H1 (cell line): Measurements from ENCODE around the gene CALU. TPM values are rescaled to one million over a fixed set of nuclear protein-coding genes. Genes with fewer than 3 reads are reported as not detected.

Experiments used
- CTCF ChIA-PET: fragments of 300-600 bp; sonication (Branson Sonifier 250); formaldehyde crosslinking; loops from one replicate; lab custom pipeline; 2021; ENCODE audit not compliant: partially characterized antibody; lab: Charles Lee
- POLR2A ChIA-PET: fragments of 300-600 bp; sonication (Branson Sonifier 250); formaldehyde crosslinking; loops from one replicate; lab custom pipeline; 2021; ENCODE audit warnings: inconsistent platforms; ENCODE audit not compliant: partially characterized antibody; lab: Charles Lee
- DNase-seq, 2 experiments: peaks; one replicate each; pipeline versions ENCODE4 v3.0.0 to v3.0.0-alpha.2; 2010 to 2022; ENCODE audit warnings: low spot score in 2 of 2, low read depth in 1 of 2, mixed read lengths in 1 of 2
- FAIRE-seq: peaks from 2 replicates; lab custom pipeline; 2011; peaks lifted over from hg19 to GRCh38; lab: Jason Lieb, UNC
- H2AFZ ChIP-seq: 2 replicates; pipeline ENCODE4 v1.8.1; 2012; ENCODE audit warnings: low read length, inconsistent platforms
- H2AK5ac ChIP-seq: 2 replicates; pipeline ENCODE4 v1.6.1; 2013; ENCODE audit warnings: low read depth, low read length
- H2BK120ac ChIP-seq: replicated peaks from 2 replicates; pipeline ENCODE3; 2013; ENCODE audit warnings: low read depth, low read length, inconsistent platforms
- H2BK12ac ChIP-seq: 2 replicates; pipeline ENCODE4 v1.6.1; 2013; ENCODE audit warnings: low read depth, low read length
- H2BK15ac ChIP-seq: 2 replicates; pipeline ENCODE4 v1.6.1; 2013; ENCODE audit warnings: low read length
- H2BK20ac ChIP-seq: 2 replicates; pipeline ENCODE4 v1.6.1; 2013; ENCODE audit warnings: low read length
- H2BK5ac ChIP-seq: 2 replicates; pipeline ENCODE4 v1.6.1; 2013; ENCODE audit warnings: low read depth, low read length
- H3K14ac ChIP-seq: 2 replicates; pipeline ENCODE4 v1.6.1; 2013; ENCODE audit warnings: inconsistent platforms; ENCODE audit not compliant: insufficient read length
- H3K18ac ChIP-seq: 2 replicates; pipeline ENCODE4 v1.6.1; 2013; ENCODE audit warnings: low read length; ENCODE audit errors: extremely low read depth
- H3K23ac ChIP-seq: 2 replicates; pipeline ENCODE4 v1.6.1; 2013; ENCODE audit warnings: inconsistent platforms; ENCODE audit not compliant: insufficient read length
- H3K23me2 ChIP-seq: 2 replicates; pipeline ENCODE4 v1.6.1; 2013; ENCODE audit warnings: low read depth, low read length
- H3K27ac ChIP-seq: 2 replicates; pipeline ENCODE4 v1.6.1; 2011; ENCODE audit warnings: low read depth, low read length, inconsistent platforms
- H3K27me3 ChIP-seq, 4 experiments: replicated peaks in 1 of 4; 1 replicate in 1 of 4; 2 replicates in 3 of 4; pipeline versions ENCODE4 v1.6.1 to v1.8.1; 2011 to 2013; ENCODE audit warnings: low read length in 3 of 4, mild to moderate bottlenecking in 3 of 4, inconsistent platforms in 2 of 4, mixed read lengths in 2 of 4, moderate library complexity in 1 of 4; ENCODE audit not compliant: control insufficient read depth in 3 of 4, insufficient read depth in 3 of 4; ENCODE audit errors: extremely low read depth in 1 of 4
- H3K36me3 ChIP-seq, 4 experiments: 2 replicates each; pipeline versions ENCODE4 v1.6.1 to v1.8.1; 2011 to 2013; ENCODE audit warnings: mild to moderate bottlenecking in 4 of 4, low read length in 3 of 4, moderate library complexity in 2 of 4, control low read depth in 1 of 4, inconsistent platforms in 1 of 4; ENCODE audit not compliant: insufficient read depth in 4 of 4, control insufficient read depth in 2 of 4
- H3K4ac ChIP-seq: replicated peaks from 2 replicates; pipeline ENCODE3; 2013; ENCODE audit warnings: low read length, low read depth, mixed read lengths, inconsistent platforms; ENCODE audit not compliant: insufficient read length
- H3K4me1 ChIP-seq, 4 experiments: replicated peaks in 1 of 4; 1 replicate in 1 of 4; 2 replicates in 3 of 4; pipeline versions ENCODE4 v1.6.1 to v1.8.1; 2011 to 2013; ENCODE audit warnings: low read length in 3 of 4, inconsistent platforms in 2 of 4, mixed read lengths in 1 of 4; ENCODE audit not compliant: insufficient read depth in 4 of 4, control insufficient read depth in 3 of 4
- H3K4me2 ChIP-seq, 2 experiments: 2 replicates each; pipeline versions ENCODE4 v1.6.1 to v1.8.1; 2011 to 2013; ENCODE audit warnings: low read depth in 2 of 2, low read length in 2 of 2, control low read depth in 1 of 2, inconsistent platforms in 1 of 2, mild to moderate bottlenecking in 1 of 2; ENCODE audit not compliant: insufficient read depth in 1 of 2
- H3K4me3 ChIP-seq, 4 experiments: fragments of 200-600, 300-600 bp in 1 of 4; sonication (generic), shearing (Covaris generic), sonication (Bioruptor Twin) in 1 of 4; 2 replicates each; pipeline versions ENCODE4 v1.5.1 to v1.8.1; 2011 to 2016; ENCODE audit warnings: low read length in 4 of 4, low read depth in 3 of 4, control low read depth in 2 of 4, inconsistent platforms in 2 of 4, mild to moderate bottlenecking in 2 of 4, mixed read lengths in 1 of 4, moderate library complexity in 1 of 4; ENCODE audit not compliant: insufficient read depth in 2 of 4; ENCODE audit errors: extremely low read depth in 1 of 4
- H3K56ac ChIP-seq: replicated peaks from 2 replicates; pipeline ENCODE3; 2013; ENCODE audit warnings: low read depth, mild to moderate bottlenecking, mixed read lengths, low read length, inconsistent platforms; ENCODE audit not compliant: insufficient read length
- H3K79me1 ChIP-seq: 2 replicates; pipeline ENCODE4 v1.6.1; 2013; ENCODE audit warnings: low read depth, low read length, control low read depth
- H3K79me2 ChIP-seq, 2 experiments: 2 replicates each; pipeline versions ENCODE4 v1.6.1 to v1.8.1; 2012 to 2013; ENCODE audit warnings: low read length in 2 of 2, mild to moderate bottlenecking in 2 of 2, inconsistent platforms in 1 of 2; ENCODE audit not compliant: insufficient read depth in 2 of 2, control insufficient read depth in 1 of 2
- H3K9ac ChIP-seq, 4 experiments: replicated peaks in 1 of 4; 1 replicate in 1 of 4; 2 replicates in 3 of 4; pipeline versions ENCODE4 v1.6.1 to v1.8.1; 2011 to 2013; ENCODE audit warnings: low read depth in 3 of 4, low read length in 3 of 4, control low read depth in 2 of 4, mild to moderate bottlenecking in 2 of 4, moderate library complexity in 2 of 4, inconsistent platforms in 1 of 4; ENCODE audit errors: extremely low read depth in 1 of 4
- H3K9me3 ChIP-seq, 2 experiments: 2 replicates each; pipeline versions ENCODE4 v1.6.1 to v1.8.1; 2012 to 2013; ENCODE audit warnings: mild to moderate bottlenecking in 2 of 2, moderate library complexity in 2 of 2, control low read depth in 1 of 2, inconsistent platforms in 1 of 2, low read depth in 1 of 2, low read length in 1 of 2, mixed read lengths in 1 of 2; ENCODE audit not compliant: insufficient read depth in 2 of 2
- H4K20me1 ChIP-seq, 2 experiments: replicated peaks in 1 of 2; 2 replicates each; pipeline versions ENCODE3 to v1.8.1; 2011 to 2013; ENCODE audit warnings: inconsistent platforms in 2 of 2, low read length in 2 of 2, mild to moderate bottlenecking in 1 of 2; ENCODE audit not compliant: insufficient read depth in 2 of 2, control insufficient read depth in 1 of 2
- H4K5ac ChIP-seq: 2 replicates; pipeline ENCODE4 v1.6.1; 2013; ENCODE audit warnings: low read length, low read depth, mixed read lengths, inconsistent platforms; ENCODE audit not compliant: insufficient read length
- H4K8ac ChIP-seq: 2 replicates; pipeline ENCODE4 v1.8.0; 2013; ENCODE audit warnings: mild to moderate bottlenecking, moderate library complexity, low read length, inconsistent platforms; ENCODE audit not compliant: insufficient read depth; ENCODE audit errors: extremely low read depth
- H4K91ac ChIP-seq: replicated peaks from 2 replicates; pipeline ENCODE3; 2013; ENCODE audit warnings: low read length, mixed read lengths, inconsistent platforms; ENCODE audit not compliant: insufficient read length
- CEBPB ChIP-seq: IDR thresholded peaks from 2 replicates; pipeline ENCODE4 v1.6.1; 2012; ENCODE audit warnings: low read depth, low read length
- CHD2 ChIP-seq: IDR thresholded peaks from 2 replicates; pipeline ENCODE4 v1.6.1; 2012; ENCODE audit warnings: low read length, improper control_type of control experiment
- E2F6 ChIP-seq: IDR thresholded peaks from 2 replicates; pipeline ENCODE4 v1.6.1; 2012; ENCODE audit warnings: inconsistent platforms
- EP300 ChIP-seq, 2 experiments: IDR thresholded peaks; 1 replicate in 1 of 2; 2 replicates in 1 of 2; pipeline ENCODE4 v1.6.1; 2011 to 2012; ENCODE audit warnings: low read depth in 2 of 2, low read length in 2 of 2, mild to moderate bottlenecking in 2 of 2, borderline replicate concordance in 1 of 2, inconsistent platforms in 1 of 2, moderate library complexity in 1 of 2
- FOSL1 ChIP-seq: IDR thresholded peaks from 2 replicates; pipeline ENCODE4 v1.6.1; 2011; ENCODE audit warnings: mild to moderate bottlenecking, low read depth, low read length, moderate library complexity; ENCODE audit not compliant: insufficient read depth
- HDAC6 ChIP-seq: IDR thresholded peaks from one replicate; pipeline ENCODE4 v1.7.1; 2012; ENCODE audit warnings: low read depth, mild to moderate bottlenecking, inconsistent platforms, low read length, moderate library complexity
- JUN ChIP-seq: IDR thresholded peaks from 2 replicates; pipeline ENCODE4 v1.6.1; 2011; ENCODE audit warnings: low read depth, mild to moderate bottlenecking, improper control_type of control experiment, low read length
- NRF1 ChIP-seq: IDR thresholded peaks from 2 replicates; pipeline ENCODE4 v1.6.1; 2011; ENCODE audit warnings: mild to moderate bottlenecking, low read depth, low read length, improper control_type of control experiment
- SIN3A ChIP-seq, 2 experiments: IDR thresholded peaks in 1 of 2; conservative IDR thresholded peaks in 1 of 2; 2 replicates each; pipeline ENCODE4 v1.6.1; 2011 to 2012; ENCODE audit warnings: low read length in 2 of 2, improper control_type of control experiment in 1 of 2, low read depth in 1 of 2, mild to moderate bottlenecking in 1 of 2
- SP2 ChIP-seq: IDR thresholded peaks from 2 replicates; pipeline ENCODE4 v1.6.1; 2012; ENCODE audit warnings: mild to moderate bottlenecking, low read length, inconsistent platforms
- TCF12 ChIP-seq: IDR thresholded peaks from 2 replicates; pipeline ENCODE4 v1.6.1; 2011; ENCODE audit warnings: low read depth, mild to moderate bottlenecking, low read length
- TEAD4 ChIP-seq: IDR thresholded peaks from 2 replicates; pipeline ENCODE4 v1.6.1; 2012; ENCODE audit warnings: low read depth, low read length, inconsistent platforms, mixed read lengths
- WGBS, 2 experiments: shearing (Covaris generic) in 1 of 2; methylation state at CpG; one replicate each; pipeline versions ENCODE4 v1.1.6 to v1.1.7; 2013 to 2015; ENCODE audit warnings: low lambda C conversion rate in 2 of 2, mixed read lengths in 2 of 2, inconsistent platforms in 1 of 2, low coverage in 1 of 2, missing lambda C conversion rate in 1 of 2; ENCODE audit not compliant: insufficient replicate concordance in 2 of 2, insufficient coverage in 1 of 2, insufficient read length in 1 of 2; ENCODE audit errors: extremely low coverage in 1 of 2, missing lambda C conversion rate in 1 of 2; 5-methylcytosine and 5-hydroxymethylcytosine counted together
- polyA plus RNA-seq, 7 experiments: library from polyadenylated mRNA; depleted of rRNA in 3 of 7; stranded (reverse) in 5 of 7; unstranded in 2 of 7; fragments of >200 nt in 5 of 7; fragments of 200-250 nt in 2 of 7; gene quantifications; 1 replicate in 5 of 7; 2 replicates in 1 of 7; 4 replicates in 1 of 7; pipeline versions ENCODE4 v1.2.1 to v1.2.3, GENCODE V29; 2011 to 2013; ENCODE audit warnings: missing spikeins in 2 of 7, mixed read lengths in 2 of 7
- total RNA-seq: library from RNA; stranded (reverse); fragmentation: NEBNext Ultra II Directional; extraction: Animal tissue kit (Norgen Biotek cat#: 25700); gene quantifications from 2 replicates; pipeline ENCODE4 v1.2.1, GENCODE V29; 2021

Gene CALU
- total and polyA plus RNA-seq, 2 of the 8 experiments (the other 6 are each of a cell fraction or from before 2014, with no cell fraction given) = 67.2 to 170 TPM

- POLR2A ChIA-PET = interaction anchor here (1.0 to 2.0 kb wide), 7 partner anchors 10 to 34 kb away, joined by 3 to 6 read pairs (median 3); no protein-coding TSS in a partner anchor
- FAIRE-seq = no peak
- TF ChIP-seq TCF12 (no peak), E2F6 (no peak), NRF1 (no peak), TEAD4 (no peak), EP300 (IDR thresholded peaks at IDR 0.05; ENCODE audit: borderline replicate concordance in 1 of 2, low read depth in 2 of 2, low read length in 2 of 2) (no peak), JUN (no peak), FOSL1 (no peak), SIN3A (conservative IDR thresholded peaks at IDR 0.05 in 1 of 2, IDR thresholded peaks at IDR 0.05 in 1 of 2; ENCODE audit: low read depth in 1 of 2, low read length in 2 of 2) (no peak), SP2 (no peak), CEBPB (no peak), HDAC6 (no peak), CHD2 (no peak)
Observed at GRCh38 chr7:128801667-128802418, 62.7 kb downstream of the CALU start.

More at GRCh38 chr7:128801667-128802418, 62.7 kb downstream of the CALU start:
- Histone ChIP-seq H3K79me1 (no peaks in the 10 kb centered on the region), H3K27me3 (no peaks in the 10 kb centered on the region), H4K5ac (no peak overlapping the region), H4K8ac (no peak overlapping the region), H2BK5ac (no peak overlapping the region), H3K4me1 (no peaks in the 10 kb centered on the region), H3K23me2 (no peaks in the 10 kb centered on the region), H3K9me3 (no peaks in the 10 kb centered on the region), H3K14ac (no peak overlapping the region), H3K4me3 (no peak overlapping the region), H3K23ac (no peak overlapping the region), H3K4me2 (no peak overlapping the region), H2BK120ac (no peak overlapping the region), H4K20me1 (no peaks in the 10 kb centered on the region), H3K4ac (no peak overlapping the region), H2AFZ (no peak overlapping the region), H3K27ac (no peak overlapping the region), H2BK15ac (no peak overlapping the region), H3K18ac (no peak overlapping the region), H3K56ac (no peak overlapping the region), H3K36me3 (peaks cover 19 to 70% (median 40%) of the 10 kb centered on the region in 4 experiments; a peak in 7 of 8 replicates), H3K79me2 (no peaks in the 10 kb centered on the region), H4K91ac (no peak overlapping the region), H2AK5ac (no peak overlapping the region), H3K9ac (no peak overlapping the region), H2BK12ac (no peak overlapping the region), H2BK20ac (no peak overlapping the region)
- no peak for DNase-seq
- CTCF ChIA-PET = interaction anchor here (0.6 to 2.9 kb wide), 7 partner anchors 8 to 126 kb away, joined by 3 to 7 read pairs (median 4); no protein-coding TSS in a partner anchor
- WGBS, 2 experiments = 88% methylated on average over 2 of the region's 2 CpGs; no CpG with 5 or more reads in 1 of the 2 experiments
